IPS DF 4.7 (cell line): ENCODE measurements around the gene SLC25A51.
"Not testable (repeated sequence)": the region's sequence is repeated elsewhere in the genome, so short reads cannot be mapped to it uniquely, and the experiment has no call there.

Experiments used
- DNase-seq: peaks from one replicate; pipeline ENCODE4 v3.0.0-alpha.2; 2013; ENCODE audit warnings: low spot score; ENCODE audit errors: extremely low read depth

The SLC25A51 gene

DNA sequence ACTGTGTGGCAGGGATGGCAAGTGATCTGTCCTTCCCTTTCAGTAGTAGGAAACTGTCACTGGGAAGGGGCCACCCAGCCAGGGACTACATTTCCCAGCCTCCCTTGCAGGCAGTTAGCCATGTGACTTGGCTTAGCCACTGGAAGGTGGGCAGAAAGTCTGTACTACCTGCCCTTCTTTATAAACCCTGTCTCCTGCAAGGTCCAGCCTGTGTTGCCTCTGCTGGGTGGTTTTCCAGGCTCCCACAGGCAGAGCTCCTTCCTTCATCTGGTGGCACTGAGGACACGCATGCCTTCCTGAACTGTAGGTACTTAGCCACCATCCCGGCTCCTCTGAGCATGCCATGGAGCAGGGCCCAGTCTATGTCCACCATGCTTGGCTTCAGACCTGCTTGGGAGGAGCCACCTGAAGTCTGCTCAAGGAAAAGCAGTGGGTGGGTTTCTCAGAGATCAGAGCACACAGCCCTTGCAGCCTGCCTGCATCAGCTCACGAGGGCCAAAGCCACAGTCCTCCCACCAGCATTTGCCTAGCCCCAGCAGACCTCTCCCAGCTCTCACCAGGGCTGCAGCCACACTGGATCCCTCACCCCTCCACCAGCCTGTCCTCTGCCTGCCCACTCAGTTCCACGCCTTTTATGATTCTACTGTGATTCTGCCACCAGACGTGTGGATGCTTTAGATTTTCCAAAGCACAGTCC lies 16.7 kb upstream of the SLC25A51 start:
- no peak for DNase-seq

DNA sequence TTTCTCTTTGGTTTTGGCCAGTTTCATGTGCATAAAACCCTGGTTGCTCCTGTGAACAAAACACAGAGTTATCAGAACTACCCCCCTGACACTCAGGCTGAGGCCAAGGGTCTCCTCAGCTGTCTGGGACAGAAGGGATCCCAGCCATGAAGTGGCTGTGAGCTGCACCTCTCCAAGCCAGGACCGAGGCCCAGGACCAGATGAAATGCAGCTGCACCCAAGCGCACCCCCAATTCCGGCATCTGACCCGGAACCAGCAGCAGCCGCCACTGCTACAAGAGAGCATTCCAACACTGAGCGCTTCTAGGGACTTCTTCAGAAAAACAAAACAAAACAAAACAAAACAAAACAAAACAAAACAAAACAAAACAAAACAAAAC lies 16.0 kb upstream of the SLC25A51 start:
- DNase-seq, result no peak

DNA sequence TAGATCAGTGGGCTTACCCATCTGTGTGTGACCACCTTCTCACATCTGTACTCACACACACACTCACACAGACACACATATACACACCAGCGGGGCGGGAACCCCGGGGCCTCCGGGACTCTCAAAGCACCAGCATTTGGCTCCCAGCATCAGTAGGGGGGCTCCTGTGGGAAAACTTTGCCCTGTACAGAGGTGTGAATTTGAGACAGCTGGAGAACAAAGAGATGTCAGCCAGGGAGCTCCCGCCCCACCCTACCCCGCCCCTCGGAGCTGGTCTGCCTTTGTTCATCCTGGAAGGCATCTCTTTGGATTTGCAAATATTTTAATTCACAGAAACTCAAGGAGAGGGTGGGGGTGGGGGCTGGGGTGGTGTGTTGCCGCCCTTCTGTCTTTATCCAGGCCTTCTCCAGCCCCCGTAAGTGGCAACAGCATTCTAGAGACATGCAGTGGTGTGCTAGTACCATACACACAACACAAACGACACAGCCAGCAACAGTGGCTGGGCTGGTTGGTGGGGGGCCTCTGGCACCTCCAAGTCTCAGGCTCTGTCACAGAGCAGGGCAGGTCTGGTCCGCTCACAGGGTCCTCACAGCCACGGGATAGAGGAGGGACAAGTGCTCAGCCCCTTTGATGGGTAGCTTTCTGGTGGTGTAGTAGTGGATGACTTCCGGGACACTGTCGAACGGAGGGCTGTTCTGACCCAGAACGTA lies 15.5 kb upstream of the SLC25A51 start:
- DNase-seq, result no peak

DNA sequence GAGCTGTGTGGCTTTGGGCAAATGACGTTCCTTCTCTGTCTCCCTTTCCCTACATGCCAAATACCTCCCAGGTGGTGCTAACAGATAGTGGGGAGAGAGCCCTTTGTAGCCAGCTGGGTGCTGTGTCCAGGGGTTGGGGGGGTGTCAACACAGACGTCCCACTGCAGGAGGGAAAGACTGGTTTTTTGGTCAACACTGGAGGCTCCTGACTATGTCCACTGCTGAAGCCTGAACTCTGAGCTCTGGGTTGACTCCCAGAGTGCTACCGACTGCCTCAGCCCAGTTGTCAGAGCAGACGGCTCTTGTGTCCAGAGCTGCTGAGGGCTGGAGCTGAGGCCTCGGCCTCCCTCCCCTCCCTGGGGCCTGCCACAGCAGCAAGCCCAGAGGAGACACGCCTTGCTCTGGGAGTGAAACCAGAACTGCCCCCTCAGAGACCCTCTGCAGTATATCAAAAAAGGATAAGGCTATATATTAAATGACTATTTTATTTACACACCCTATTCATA lies 14.8 kb upstream of the SLC25A51 start:
- DNase-seq, result no peak

DNA sequence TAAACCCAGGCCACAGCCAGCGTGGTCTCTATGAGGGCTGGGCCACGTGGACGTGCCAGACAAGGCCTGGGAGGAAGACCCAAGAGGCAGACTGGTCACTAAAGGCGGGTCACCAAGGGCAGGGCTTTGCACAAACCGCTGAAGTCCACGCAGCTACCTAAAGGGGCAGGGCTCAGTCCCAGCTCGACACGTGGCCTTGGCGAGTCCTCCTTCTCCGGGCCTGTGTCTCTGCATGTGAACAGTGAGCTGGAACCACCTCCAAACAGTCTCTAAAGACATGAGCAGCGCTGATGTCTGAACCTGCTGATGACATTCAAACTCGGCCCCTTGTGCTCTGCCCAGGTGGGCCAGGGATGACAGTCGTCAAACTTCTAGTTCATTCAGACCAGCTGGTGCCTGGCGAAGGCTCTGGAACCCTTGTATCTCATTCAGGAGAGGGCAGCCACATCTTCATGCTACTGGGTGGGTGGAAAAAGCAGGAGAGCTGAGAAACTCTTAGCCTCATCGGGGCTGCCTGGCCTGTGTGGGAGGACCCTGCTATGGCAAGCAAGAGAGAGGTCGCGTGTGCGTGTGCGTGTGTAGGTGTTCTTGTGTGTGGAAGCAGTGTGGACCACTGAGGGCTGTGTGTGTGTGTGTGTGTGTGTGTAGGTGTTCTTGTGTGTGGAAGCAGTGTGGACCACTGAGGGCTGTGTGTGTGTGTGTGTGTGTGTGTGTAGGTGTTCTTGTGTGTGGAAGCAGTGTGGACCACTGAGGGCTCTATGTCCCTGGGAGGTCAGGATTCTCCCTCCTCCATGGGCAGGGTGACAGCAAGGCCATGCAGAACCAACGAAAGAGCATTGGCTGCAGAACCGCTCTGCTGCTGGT lies 14.1 kb upstream of the SLC25A51 start:
- DNase-seq, result no peak

DNA sequence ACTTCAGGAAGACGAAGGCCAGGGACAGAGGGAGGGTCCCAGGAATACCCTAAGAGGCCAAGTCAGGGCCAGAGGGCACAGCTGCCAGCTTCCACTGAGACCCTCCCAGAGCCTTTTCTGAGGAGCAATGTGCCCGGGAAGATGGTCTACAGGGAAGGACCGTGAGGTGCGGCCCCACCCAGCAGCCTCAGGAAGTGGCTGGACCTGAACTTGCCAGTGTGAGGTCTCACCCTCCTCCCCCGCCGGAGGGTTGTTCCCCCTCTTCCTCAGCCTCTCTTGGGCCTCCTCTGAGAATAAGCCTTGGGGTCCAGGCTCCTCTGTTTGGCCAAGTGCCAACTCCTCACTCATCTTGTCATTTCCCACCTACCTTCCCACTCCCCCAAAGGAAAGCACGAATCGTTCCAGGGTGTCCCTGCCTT lies 13.4 kb upstream of the SLC25A51 start:
- DNase-seq, result no peak

DNA sequence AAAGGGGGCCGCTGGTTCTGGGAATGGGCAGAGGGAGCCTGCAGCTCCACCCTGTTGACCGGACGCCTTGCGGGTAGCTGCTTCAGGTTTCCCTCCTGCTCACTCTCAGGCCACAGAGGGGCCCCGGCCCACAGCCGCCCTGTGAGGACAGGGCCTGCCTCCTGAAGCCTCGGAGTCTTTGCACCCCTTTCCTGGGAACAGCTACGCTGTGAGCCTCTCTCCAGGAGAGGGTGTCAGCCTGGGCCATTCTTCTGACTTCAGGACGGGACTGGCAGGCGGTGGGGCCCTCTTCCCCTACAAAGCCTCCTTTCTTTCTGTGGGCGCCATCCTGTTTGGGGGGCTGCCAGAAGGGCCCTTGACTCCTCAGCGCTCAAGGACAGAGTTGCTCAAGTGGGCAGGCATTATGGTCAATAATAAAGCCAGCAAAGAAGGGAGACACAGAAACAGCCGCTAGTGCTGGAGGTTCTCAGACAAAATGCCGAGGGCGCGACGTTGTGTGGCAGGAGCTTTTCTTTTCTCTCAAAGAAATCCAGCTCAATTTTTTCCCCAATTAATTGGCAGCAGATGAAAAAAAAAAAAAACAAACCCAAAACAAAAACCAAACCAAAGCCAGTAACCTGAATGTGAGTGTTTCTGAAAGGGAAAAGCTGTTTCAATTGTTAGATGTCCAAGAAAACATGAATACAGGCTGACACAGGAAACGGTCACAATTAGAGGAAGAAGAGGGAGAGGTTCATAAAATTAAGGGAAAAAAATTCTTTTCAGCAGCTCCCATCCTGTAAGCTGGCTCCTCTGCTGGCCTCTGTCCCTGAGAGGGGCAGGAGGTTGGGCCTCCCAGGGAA lies 12.8 kb upstream of the SLC25A51 start:
- no peak for DNase-seq

- no peak for DNase-seq
These were observed 12.1 kb upstream of the SLC25A51 start for GRCh38 chr9:37915911-37916470.

GRCh38 chr9:37914701-37915358 lies 10.9 kb upstream of the SLC25A51 start:
- no peak for DNase-seq

GRCh38 chr9:37914154-37914551 lies 10.2 kb upstream of the SLC25A51 start:
- DNase-seq, result no peak

GRCh38 chr9:37913480-37914153 lies 9.7 kb upstream of the SLC25A51 start:
- DNase-seq, result peak; percentile 83

DNA sequence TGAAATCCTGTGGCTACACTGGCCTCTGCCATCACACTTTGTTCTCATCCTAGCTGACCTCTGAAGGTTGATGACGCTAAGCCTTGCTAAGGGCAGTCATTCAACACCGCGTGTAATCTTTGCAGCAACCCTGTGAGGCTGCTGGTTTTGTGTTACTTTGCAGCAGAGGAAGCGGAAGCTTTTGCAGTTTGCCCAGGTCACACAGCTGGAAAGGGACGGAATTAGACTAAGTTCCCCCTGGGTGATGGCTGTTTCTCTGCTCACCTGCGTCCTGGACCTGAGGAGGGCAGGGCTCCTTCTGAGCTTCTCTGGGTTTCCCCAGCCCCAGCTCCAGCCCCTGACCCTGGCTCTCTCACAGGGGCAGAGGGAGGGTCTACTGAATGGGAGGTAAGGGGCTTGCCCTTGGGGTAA lies 7.3 kb upstream of the SLC25A51 start:
- DNase-seq, result no peak

- DNase-seq, result no peak
These were observed 6.3 kb upstream of the SLC25A51 start for GRCh38 chr9:37910271-37910670.

DNA sequence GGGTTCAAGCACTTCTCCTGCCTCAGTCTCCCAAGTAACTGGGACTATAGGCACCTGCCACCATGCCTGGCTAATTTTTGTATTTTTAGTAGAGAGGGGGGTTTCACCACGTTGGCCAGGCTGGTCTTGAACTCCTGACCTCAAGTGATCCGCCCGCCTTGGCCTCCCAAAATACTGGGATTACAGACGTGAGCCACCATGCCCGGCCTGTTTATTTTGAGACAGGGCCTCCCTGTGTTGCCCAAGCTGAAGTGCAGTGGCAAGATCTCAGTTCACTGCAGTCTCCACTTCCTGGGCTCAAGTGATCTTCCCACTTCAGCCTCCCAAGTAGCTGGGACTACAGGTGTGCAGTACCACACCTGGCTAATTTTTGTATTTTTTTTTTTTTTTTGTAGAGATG lies 5.9 kb upstream of the SLC25A51 start:
- DNase-seq, result not testable (repeated sequence)

GRCh38 chr9:37909326-37909725 lies 5.4 kb upstream of the SLC25A51 start:
- DNase-seq, result no peak

GRCh38 chr9:37908698-37909186 lies 4.8 kb upstream of the SLC25A51 start:
- no peak for DNase-seq

- DNase-seq, result no peak
These were observed 4.4 kb upstream of the SLC25A51 start for GRCh38 chr9:37908283-37908682.

- DNase-seq, result no peak
These were observed 2.6 kb upstream of the SLC25A51 start for GRCh38 chr9:37906312-37907239.
